ENCODE results near the gene RNF20.
"Not testable (repeated sequence)": the region's sequence is repeated elsewhere in the genome, so short reads cannot be mapped to it uniquely, and the experiment has no call there.

RNF20 gene

GRCh38 chr9:101540069-101540468 lies 6.4 kb downstream of the RNF20 start:
- DNase-seq: no peak

GRCh38 chr9:101543098-101543735 lies 9.6 kb downstream of the RNF20 start:
- DNase-seq: no peak

GRCh38 chr9:101549472-101550098 lies 15.9 kb downstream of the RNF20 start:
- not testable (repeated sequence) for DNase-seq

- no peak for DNase-seq
Observed at GRCh38 chr9:101561740-101562139, 28.1 kb downstream of the RNF20 start.

GRCh38 chr9:101562966-101563365 lies 29.3 kb downstream of the RNF20 start:
- no peak for DNase-seq

- DNase-seq: no peak
Observed at GRCh38 chr9:101564252-101564651, 30.6 kb downstream of the RNF20 start.

- DNase-seq: peak; percentile 15
Observed at GRCh38 chr9:101566904-101567724, 33.5 kb downstream of the RNF20 start.

- no peak for DNase-seq
Observed at GRCh38 chr9:101567725-101568350, 34.2 kb downstream of the RNF20 start.

- no peak for DNase-seq
Observed at GRCh38 chr9:101569741-101570501, 36.3 kb downstream of the RNF20 start.

DNA sequence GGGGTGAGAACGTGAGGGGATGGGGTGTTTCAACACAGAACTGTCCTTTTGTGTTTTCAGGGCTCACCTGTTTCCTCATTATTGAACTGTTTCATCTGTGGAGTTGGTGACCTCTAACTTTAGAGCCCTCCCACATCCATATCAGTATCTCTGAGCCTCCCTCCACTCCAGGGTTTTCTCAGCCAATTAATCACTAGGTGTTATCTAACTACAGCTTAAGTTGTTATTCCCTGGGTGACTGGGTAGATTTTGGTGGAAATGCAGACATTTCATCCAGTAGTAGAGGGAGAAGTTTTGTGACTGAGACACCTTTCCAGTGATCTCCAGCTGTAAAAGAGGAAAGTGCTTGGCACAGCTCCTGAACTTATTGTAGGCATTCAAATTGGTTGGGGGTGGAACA lies 37.5 kb downstream of the RNF20 start:
- no peak for DNase-seq

DNA sequence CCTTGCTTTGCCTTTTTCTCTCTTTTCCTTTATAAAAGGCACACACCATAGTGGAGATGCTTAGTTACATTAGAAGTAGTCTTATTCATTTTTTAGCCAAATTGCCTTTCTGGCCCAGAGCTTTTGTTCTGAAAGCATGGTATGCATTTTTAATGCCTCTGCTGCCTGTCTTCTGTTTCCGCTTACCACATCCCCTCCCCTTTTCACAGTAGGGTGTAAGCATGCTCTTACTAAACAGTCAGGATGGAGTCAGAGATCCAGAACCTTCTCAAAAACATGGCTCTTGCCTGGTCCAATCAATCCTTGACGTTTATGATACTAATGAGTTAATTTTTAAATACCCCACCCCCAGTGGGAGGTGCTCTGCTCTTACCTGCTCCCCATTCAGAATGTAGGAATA lies 38.7 kb downstream of the RNF20 start:
- no peak for DNase-seq

DNA sequence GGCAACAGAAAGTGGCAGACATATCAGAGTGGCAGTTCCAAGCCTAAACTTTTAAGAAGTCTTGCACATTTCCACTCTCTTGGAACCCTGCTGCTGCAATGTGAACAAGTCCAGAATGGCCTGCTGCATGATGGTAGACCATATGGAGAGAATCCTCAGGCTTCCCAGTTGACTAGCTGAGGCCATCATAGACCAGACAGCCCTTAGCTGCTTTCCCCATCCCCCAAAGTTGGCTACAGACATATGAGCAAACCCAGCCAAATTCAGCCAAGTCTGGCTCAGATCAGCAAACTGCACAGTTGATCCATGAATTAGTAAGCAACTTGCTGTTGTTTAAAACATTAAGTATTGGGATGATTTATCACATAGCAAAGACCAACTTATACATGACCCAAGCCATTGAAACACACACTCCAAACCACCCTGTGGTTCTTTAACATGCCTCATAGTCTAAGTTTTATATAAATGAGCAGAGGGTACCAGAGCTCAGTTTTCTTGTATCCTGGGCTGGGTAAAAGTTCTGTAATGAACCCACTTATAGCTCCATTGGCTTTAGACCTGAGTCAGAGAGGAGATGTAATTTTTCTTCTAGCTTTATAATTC lies 41.2 kb downstream of the RNF20 start:
- no peak for DNase-seq

- no peak for DNase-seq
Observed at GRCh38 chr9:101578378-101578777, 44.7 kb downstream of the RNF20 start.

DNA sequence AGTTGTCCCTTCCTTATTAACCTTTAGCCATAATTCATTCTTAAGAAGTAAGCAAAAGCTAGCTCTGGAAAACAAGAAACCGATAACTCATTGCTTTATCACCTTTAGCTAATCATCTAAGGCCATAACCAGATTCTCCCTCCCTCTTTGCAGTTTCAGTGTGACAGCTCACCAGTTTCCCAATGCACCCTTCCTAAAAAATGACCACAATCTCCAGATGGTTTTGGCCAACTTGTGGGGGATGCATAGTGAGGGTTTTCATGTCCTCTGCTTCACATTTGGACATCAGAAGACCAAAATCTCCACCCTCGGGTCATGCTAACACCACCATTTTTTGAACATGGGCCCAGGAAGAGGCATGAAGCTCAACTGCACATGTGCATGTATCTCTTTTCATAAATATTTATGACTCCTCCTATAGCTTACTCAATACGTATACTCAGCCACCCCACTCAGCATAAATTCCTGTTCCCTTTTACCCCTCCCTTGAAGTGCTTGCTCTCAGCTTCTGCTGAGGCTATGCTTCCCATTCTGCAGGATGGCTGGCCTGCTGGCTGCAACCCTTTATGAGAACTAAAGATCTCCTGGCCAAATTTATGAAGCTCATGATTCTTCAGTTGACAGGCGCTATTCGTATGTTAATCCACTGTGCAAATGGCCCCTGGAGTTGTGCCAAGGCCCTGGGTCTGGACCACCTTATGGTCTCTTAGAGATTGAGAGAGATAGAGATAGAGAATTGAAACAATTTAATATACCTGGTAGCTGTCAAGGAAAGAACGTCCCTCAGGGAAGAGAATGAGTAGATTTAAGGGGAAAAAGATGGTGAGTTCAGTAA lies 46.3 kb downstream of the RNF20 start:
- no peak for DNase-seq

DNA sequence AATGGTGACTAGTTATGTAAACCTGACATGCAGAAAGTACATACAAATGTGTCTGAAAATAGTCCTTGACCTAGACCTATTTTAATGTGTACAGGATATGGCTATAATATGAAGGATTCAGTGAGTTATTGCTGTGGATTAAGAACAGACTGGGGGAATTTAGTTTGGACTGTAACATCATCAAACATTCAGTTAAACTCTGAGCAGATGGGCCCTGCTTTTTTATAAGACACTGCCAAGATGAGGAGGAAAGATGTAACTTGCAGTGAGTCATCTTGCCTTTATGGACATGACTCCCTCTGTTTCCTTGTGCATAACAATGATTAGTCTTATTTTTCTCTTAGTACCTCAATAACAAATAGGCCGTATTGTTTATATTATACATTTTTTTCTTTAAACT lies 48.9 kb downstream of the RNF20 start:
- DNase-seq: no peak

GRCh38 chr9:101585740-101586139 lies 52.1 kb downstream of the RNF20 start:
- DNase-seq: no peak

DNA sequence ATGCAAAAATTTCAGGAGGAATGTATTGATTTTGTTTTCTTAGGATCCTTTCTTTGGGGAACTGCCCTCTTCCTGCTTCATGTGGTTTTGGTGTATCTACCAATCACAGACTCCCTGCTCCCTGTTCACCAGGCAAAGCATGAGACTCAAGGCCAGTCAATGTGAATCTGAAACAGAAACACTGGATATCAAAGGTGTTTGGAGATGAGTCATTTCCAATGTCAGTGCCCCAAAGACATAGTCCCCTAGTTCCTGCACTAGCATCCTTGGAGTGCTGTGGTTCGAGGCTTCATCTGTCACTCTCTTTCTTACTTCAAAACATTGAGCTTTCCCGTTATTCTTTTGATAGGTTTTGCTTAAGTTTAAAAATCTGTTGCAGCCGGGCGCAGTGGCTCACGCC lies 53.0 kb downstream of the RNF20 start:
- no peak for DNase-seq

DNA sequence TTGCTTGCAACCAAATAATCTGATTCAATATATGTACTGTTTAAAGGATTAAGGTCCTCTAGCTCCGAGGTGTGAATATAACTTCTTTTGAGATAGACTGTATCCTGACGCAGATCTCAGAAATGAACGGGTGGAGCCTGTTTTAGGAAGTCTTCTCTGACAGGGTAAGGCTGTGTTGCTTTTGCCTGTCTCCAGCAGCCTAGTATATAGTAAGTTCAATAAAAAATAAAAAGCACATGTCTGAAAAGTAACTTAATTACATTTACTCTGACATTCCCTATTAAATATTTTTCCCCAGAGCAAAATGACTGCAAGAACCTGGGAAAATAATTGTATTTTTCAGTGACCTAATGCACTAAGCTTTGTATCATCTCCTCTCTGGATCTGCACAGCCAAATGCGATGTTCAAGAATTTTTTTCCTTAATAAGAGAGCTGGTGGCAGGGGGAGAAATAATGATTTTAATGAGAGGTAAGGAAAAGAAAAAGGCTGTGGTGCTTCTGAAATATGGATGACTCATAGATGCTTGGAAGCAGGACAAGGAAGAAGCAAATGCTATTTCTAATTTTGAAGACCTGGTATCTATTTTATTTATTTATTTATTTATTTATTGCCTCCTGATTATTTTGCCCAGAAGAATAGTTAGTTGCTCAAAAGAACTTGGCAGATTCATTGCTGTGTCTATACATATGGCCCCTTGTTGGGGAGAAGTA lies 53.8 kb downstream of the RNF20 start:
- DNase-seq: no peak

- DNase-seq: not testable (repeated sequence)
Observed at GRCh38 chr9:101590074-101590473, 56.4 kb downstream of the RNF20 start.

DNA sequence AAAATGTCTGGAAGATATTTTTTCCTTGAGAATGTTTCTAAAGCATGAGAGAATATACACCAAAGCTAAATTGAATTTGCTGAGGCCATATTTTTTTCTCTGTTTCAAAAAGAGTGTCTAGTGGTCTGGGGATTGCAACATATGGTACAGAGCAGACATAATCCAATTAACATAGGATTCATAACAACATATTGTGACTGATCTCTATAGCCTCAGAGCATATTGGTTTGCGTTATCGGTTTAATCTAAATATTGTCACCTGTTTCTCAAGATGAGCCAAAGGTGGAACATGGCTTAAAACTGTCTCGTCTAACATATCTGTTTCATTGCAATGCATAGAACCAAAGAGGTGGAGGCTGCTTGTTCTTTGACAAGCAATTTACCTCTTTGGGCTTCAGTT lies 57.2 kb downstream of the RNF20 start:
- peak; percentile 11 for DNase-seq
